ENCODE data around the gene GLUD1. TPM values are rescaled to one million over a fixed set of nuclear protein-coding genes. Genes with fewer than 3 reads are reported as not detected.

GLUD1 gene
- total RNA-seq, 4 donors from 2014 or later, result 127 to 237 (median 183) TPM

- TF ChIP-seq, protein P1, sequence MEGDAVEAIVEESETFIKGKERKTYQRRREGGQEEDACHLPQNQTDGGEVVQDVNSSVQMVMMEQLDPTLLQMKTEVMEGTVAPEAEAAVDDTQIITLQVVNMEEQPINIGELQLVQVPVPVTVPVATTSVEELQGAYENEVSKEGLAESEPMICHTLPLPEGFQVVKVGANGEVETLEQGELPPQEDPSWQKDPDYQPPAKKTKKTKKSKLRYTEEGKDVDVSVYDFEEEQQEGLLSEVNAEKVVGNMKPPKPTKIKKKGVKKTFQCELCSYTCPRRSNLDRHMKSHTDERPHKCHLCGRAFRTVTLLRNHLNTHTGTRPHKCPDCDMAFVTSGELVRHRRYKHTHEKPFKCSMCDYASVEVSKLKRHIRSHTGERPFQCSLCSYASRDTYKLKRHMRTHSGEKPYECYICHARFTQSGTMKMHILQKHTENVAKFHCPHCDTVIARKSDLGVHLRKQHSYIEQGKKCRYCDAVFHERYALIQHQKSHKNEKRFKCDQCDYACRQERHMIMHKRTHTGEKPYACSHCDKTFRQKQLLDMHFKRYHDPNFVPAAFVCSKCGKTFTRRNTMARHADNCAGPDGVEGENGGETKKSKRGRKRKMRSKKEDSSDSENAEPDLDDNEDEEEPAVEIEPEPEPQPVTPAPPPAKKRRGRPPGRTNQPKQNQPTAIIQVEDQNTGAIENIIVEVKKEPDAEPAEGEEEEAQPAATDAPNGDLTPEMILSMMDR (IDR thresholded peaks at IDR 0.05; ENCODE audit: low read depth), result no peak
Measured at GRCh38 chr10:87066865-87067264, 27.8 kb downstream of the GLUD1 start.

DNA sequence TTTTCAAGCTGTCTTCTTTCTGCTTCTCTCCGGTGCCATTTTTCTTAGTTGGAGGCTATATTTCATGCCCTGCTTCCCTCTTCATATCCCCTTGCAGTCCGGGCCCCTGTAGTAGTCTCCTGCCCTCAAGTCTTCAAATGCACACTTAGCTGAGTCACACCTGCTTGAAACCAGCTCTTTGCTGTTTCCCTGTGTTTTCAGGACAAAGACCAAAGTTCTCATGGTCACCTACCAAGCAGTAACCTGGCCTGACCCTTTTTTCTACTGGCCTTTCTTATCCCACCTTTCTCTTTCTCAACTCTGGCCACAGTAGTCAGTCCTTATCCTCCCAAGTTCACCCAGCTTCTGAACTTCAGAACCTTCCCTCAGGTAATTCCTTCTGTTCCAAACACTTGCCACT, 28.5 kb downstream of the GLUD1 start:
- TF ChIP-seq, protein P1 (IDR thresholded peaks at IDR 0.05; ENCODE audit: low read depth), result no peak

GRCh38 chr10:87064651-87065050, 30.0 kb downstream of the GLUD1 start:
- TF ChIP-seq, protein P1 (IDR thresholded peaks at IDR 0.05; ENCODE audit: low read depth), result no peak

- TF ChIP-seq, protein P1 (IDR thresholded peaks at IDR 0.05; ENCODE audit: low read depth), result no peak
Measured at GRCh38 chr10:87060280-87060928, 34.2 kb downstream of the GLUD1 start.

- TF ChIP-seq, protein P1 (IDR thresholded peaks at IDR 0.05; ENCODE audit: low read depth), result no peak
Measured at GRCh38 chr10:87059401-87059800, 35.2 kb downstream of the GLUD1 start.

GRCh38 chr10:87058171-87058570, 36.5 kb downstream of the GLUD1 start:
- TF ChIP-seq, protein P1 (IDR thresholded peaks at IDR 0.05; ENCODE audit: low read depth), result no peak

DNA sequence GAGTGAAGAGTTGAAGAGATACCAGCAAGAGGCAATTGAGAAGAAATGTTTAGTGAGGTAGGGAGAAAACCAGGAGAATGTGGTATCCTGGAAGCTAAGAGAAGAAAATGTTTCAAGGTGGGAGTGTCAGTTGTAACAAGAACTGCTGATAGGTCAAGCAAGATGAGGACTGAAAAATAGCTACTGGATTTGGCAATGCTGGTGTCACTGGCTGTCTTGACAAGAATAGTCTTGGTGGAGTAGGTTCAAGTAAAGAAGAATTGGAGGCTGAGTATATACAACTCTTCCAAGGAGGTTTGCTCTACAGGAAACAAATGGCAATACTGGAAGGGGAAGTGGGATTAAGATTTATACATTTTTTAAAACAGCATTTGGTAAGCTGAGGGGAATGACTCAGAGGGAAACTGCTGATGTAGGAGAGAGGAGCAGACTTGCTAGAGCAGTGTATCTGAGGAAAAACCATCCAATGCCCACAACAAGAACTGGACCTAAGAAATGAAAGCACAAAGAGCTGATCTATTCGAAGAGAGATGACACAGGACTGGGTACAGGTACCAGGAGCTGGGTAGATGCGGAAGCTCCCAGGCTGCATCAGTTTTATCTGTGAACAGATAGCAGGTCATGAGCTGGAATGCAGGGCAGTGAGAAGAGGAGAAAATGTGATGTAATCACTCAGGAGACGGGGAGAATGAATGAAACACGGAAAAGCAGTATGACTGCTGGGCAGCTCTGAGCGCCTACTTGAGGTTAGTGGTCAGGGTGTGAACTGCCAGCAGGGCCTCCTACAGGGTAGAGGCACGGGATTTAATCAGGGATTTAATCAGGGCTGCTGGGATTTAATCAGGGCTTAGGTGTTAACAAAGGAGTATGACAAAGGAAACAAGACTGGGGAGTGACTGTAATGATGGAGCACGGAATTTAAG, 40.0 kb downstream of the GLUD1 start:
- TF ChIP-seq, protein P1 (IDR thresholded peaks at IDR 0.05; ENCODE audit: low read depth), result no peak
